ENCODE data around the gene CD27.
"Not testable (repeated sequence)": the region's sequence is repeated elsewhere in the genome, so short reads cannot be mapped to it uniquely, and the experiment has no call there.

CD27 gene

GRCh38 chr12:6461401-6462233 is 16.9 kb downstream of the CD27 start:
- H3K27ac ChIP-seq (ENCODE audit: insufficient read depth, low read depth, low read length, poor library complexity, severe bottlenecking), result no peak overlapping the region
- H3K36me3 ChIP-seq (ENCODE audit: control insufficient read depth, insufficient read depth, low read length), result peaks cover 15% of the 10 kb centered on the region
- 93 to 94% methylated on average over 15 of the region's 15 CpGs for WGBS, 2 experiments
- H3K9me3 ChIP-seq (ENCODE audit: control insufficient read depth, low read length), result no peaks in the 10 kb centered on the region
- H3K4me1 ChIP-seq (ENCODE audit: control insufficient read depth, insufficient read depth, low read length), result no peaks in the 10 kb centered on the region
- H3K4me3 ChIP-seq (ENCODE audit: insufficient read depth, low read depth, low read length), result no peak overlapping the region
- no peaks in the 10 kb centered on the region for H3K27me3 ChIP-seq (ENCODE audit: control insufficient read depth, insufficient read depth, low read length, poor library complexity, severe bottlenecking)

GRCh38 chr12:6462234-6462995 is 17.7 kb downstream of the CD27 start:
- WGBS, 2 experiments, result 93 to 96% methylated on average over 14 of the region's 14 CpGs
- Histone ChIP-seq H3K36me3 (ENCODE audit: control insufficient read depth, insufficient read depth, low read length) (peaks cover 15% of the 10 kb centered on the region), H3K27ac (ENCODE audit: insufficient read depth, low read depth, low read length, poor library complexity, severe bottlenecking) (no peak overlapping the region), H3K27me3 (ENCODE audit: control insufficient read depth, insufficient read depth, low read length, poor library complexity, severe bottlenecking) (no peaks in the 10 kb centered on the region), H3K4me1 (ENCODE audit: control insufficient read depth, insufficient read depth, low read length) (no peaks in the 10 kb centered on the region), H3K4me3 (ENCODE audit: insufficient read depth, low read depth, low read length) (no peak overlapping the region), H3K9me3 (ENCODE audit: control insufficient read depth, low read length) (no peaks in the 10 kb centered on the region)

GRCh38 chr12:6463216-6463615 is 18.5 kb downstream of the CD27 start:
- H3K36me3 ChIP-seq (ENCODE audit: control insufficient read depth, insufficient read depth, low read length), result peaks cover 15% of the 10 kb centered on the region
- H3K4me1 ChIP-seq (ENCODE audit: control insufficient read depth, insufficient read depth, low read length), result no peaks in the 10 kb centered on the region
- no peaks in the 10 kb centered on the region for H3K27me3 ChIP-seq (ENCODE audit: control insufficient read depth, insufficient read depth, low read length, poor library complexity, severe bottlenecking)
- WGBS, 2 experiments, result 92 to 96% methylated on average over 7 of the region's 7 CpGs
- no peak overlapping the region for H3K27ac ChIP-seq (ENCODE audit: insufficient read depth, low read depth, low read length, poor library complexity, severe bottlenecking)
- H3K9me3 ChIP-seq (ENCODE audit: control insufficient read depth, low read length), result no peaks in the 10 kb centered on the region
- H3K4me3 ChIP-seq (ENCODE audit: insufficient read depth, low read depth, low read length), result no peak overlapping the region

- peaks cover 15% of the 10 kb centered on the region for H3K36me3 ChIP-seq (ENCODE audit: control insufficient read depth, insufficient read depth, low read length)
Measured at GRCh38 chr12:6463858-6464257, 19.1 kb downstream of the CD27 start.

GRCh38 chr12:6464531-6464930 is 19.8 kb downstream of the CD27 start:
- Histone ChIP-seq H3K4me3 (ENCODE audit: insufficient read depth, low read depth, low read length) (no peak overlapping the region), H3K4me1 (ENCODE audit: control insufficient read depth, insufficient read depth, low read length) (no peaks in the 10 kb centered on the region), H3K36me3 (ENCODE audit: control insufficient read depth, insufficient read depth, low read length) (peaks cover 15% of the 10 kb centered on the region), H3K9me3 (ENCODE audit: control insufficient read depth, low read length) (no peaks in the 10 kb centered on the region), H3K27ac (ENCODE audit: insufficient read depth, low read depth, low read length, poor library complexity, severe bottlenecking) (no peak overlapping the region), H3K27me3 (ENCODE audit: control insufficient read depth, insufficient read depth, low read length, poor library complexity, severe bottlenecking) (no peaks in the 10 kb centered on the region)
- 91 to 93% methylated on average over 8 of the region's 8 CpGs for WGBS, 2 experiments

More at GRCh38 chr12:6463858-6464257, 19.1 kb downstream of the CD27 start:
- no peak overlapping the region for H3K27ac ChIP-seq (ENCODE audit: insufficient read depth, low read depth, low read length, poor library complexity, severe bottlenecking)
- 95 to 96% methylated on average over 6 of the region's 6 CpGs for WGBS, 2 experiments
- H3K4me3 ChIP-seq (ENCODE audit: insufficient read depth, low read depth, low read length), result no peak overlapping the region
- H3K9me3 ChIP-seq (ENCODE audit: control insufficient read depth, low read length), result no peaks in the 10 kb centered on the region
- no peaks in the 10 kb centered on the region for H3K27me3 ChIP-seq (ENCODE audit: control insufficient read depth, insufficient read depth, low read length, poor library complexity, severe bottlenecking)
- no peaks in the 10 kb centered on the region for H3K4me1 ChIP-seq (ENCODE audit: control insufficient read depth, insufficient read depth, low read length)

- Histone ChIP-seq H3K4me1 (ENCODE audit: control insufficient read depth, insufficient read depth, low read length) (no peaks in the 10 kb centered on the region), H3K27me3 (ENCODE audit: control insufficient read depth, insufficient read depth, low read length, poor library complexity, severe bottlenecking) (no peaks in the 10 kb centered on the region), H3K36me3 (ENCODE audit: control insufficient read depth, insufficient read depth, low read length) (peaks cover 15% of the 10 kb centered on the region), H3K27ac (ENCODE audit: insufficient read depth, low read depth, low read length, poor library complexity, severe bottlenecking) (no peak overlapping the region), H3K9me3 (ENCODE audit: control insufficient read depth, low read length) (no peaks in the 10 kb centered on the region), H3K4me3 (ENCODE audit: insufficient read depth, low read depth, low read length) (no peak overlapping the region)
- WGBS, 2 experiments, result 63 to 70% methylated on average over 6 of the region's 6 CpGs
Measured at GRCh38 chr12:6465467-6466183, 20.9 kb downstream of the CD27 start.

GRCh38 chr12:6466184-6466573 is 21.4 kb downstream of the CD27 start:
- Histone ChIP-seq H3K9me3 (ENCODE audit: control insufficient read depth, low read length) (no peaks in the 10 kb centered on the region), H3K27ac (ENCODE audit: insufficient read depth, low read depth, low read length, poor library complexity, severe bottlenecking) (no peak overlapping the region), H3K36me3 (ENCODE audit: control insufficient read depth, insufficient read depth, low read length) (peaks cover 15% of the 10 kb centered on the region), H3K4me1 (ENCODE audit: control insufficient read depth, insufficient read depth, low read length) (no peaks in the 10 kb centered on the region), H3K27me3 (ENCODE audit: control insufficient read depth, insufficient read depth, low read length, poor library complexity, severe bottlenecking) (no peaks in the 10 kb centered on the region), H3K4me3 (ENCODE audit: insufficient read depth, low read depth, low read length) (no peak overlapping the region)
- 95 to 96% methylated on average over 5 of the region's 5 CpGs for WGBS, 2 experiments

- not testable (repeated sequence) for H3K27ac ChIP-seq (ENCODE audit: insufficient read depth, low read depth, low read length, poor library complexity, severe bottlenecking); H3K27me3 ChIP-seq (ENCODE audit: control insufficient read depth, insufficient read depth, low read length, poor library complexity, severe bottlenecking); H3K4me1 ChIP-seq (ENCODE audit: control insufficient read depth, insufficient read depth, low read length); H3K4me3 ChIP-seq (ENCODE audit: insufficient read depth, low read depth, low read length); H3K9me3 ChIP-seq (ENCODE audit: control insufficient read depth, low read length)
- WGBS, 2 experiments, result 83 to 85% methylated on average over 4 of the region's 4 CpGs
- H3K36me3 ChIP-seq (ENCODE audit: control insufficient read depth, insufficient read depth, low read length), result peaks cover 15% of the 10 kb centered on the region
Measured at GRCh38 chr12:6466751-6467150, 22.0 kb downstream of the CD27 start.

GRCh38 chr12:6467571-6468282 is 23.0 kb downstream of the CD27 start:
- WGBS, 2 experiments, result 95 to 96% methylated on average over 9 of the region's 9 CpGs

GRCh38 chr12:6468283-6468575 is 23.5 kb downstream of the CD27 start:
- Histone ChIP-seq H3K27me3 (ENCODE audit: control insufficient read depth, insufficient read depth, low read length, poor library complexity, severe bottlenecking) (peaks cover 4% of the 10 kb centered on the region), H3K4me3 (ENCODE audit: insufficient read depth, low read depth, low read length) (no peak overlapping the region), H3K9me3 (ENCODE audit: control insufficient read depth, low read length) (no peaks in the 10 kb centered on the region), H3K36me3 (ENCODE audit: control insufficient read depth, insufficient read depth, low read length) (peaks cover 12% of the 10 kb centered on the region), H3K4me1 (ENCODE audit: control insufficient read depth, insufficient read depth, low read length) (no peaks in the 10 kb centered on the region), H3K27ac (ENCODE audit: insufficient read depth, low read depth, low read length, poor library complexity, severe bottlenecking) (no peak overlapping the region)

More at GRCh38 chr12:6467571-6468282, 23.0 kb downstream of the CD27 start:
- H3K9me3 ChIP-seq (ENCODE audit: control insufficient read depth, low read length); H3K27ac ChIP-seq (ENCODE audit: insufficient read depth, low read depth, low read length, poor library complexity, severe bottlenecking); H3K4me1 ChIP-seq (ENCODE audit: control insufficient read depth, insufficient read depth, low read length); H3K27me3 ChIP-seq (ENCODE audit: control insufficient read depth, insufficient read depth, low read length, poor library complexity, severe bottlenecking); H3K4me3 ChIP-seq (ENCODE audit: insufficient read depth, low read depth, low read length): not testable (repeated sequence)
- peaks cover 12% of the 10 kb centered on the region for H3K36me3 ChIP-seq (ENCODE audit: control insufficient read depth, insufficient read depth, low read length)

All from ectodermal cell (in vitro differentiated cells).